Activated T-helper 17 cell treated with anti-CD3 and anti-CD28 coated beads, Interleukin-2, amount 50 U/mL, for 72 hours (primary cell): ENCODE results near the gene SH3BP1. TPM values are rescaled to one million over a fixed set of nuclear protein-coding genes. Genes with fewer than 3 reads are reported as not detected.
A peak's percentile ranks its signal among the peaks of the same experiment; 100 is the strongest.

ENCODE experiments used
- ATAC-seq: fragments of 150-1000 bp; cut with Tn5 transposase; replicated peaks from 2 replicates; pipeline ENCODE4 v1.10.0; 2021; ENCODE audit warnings: mild to moderate bottlenecking, moderate library complexity
- H3K27ac Mint-ChIP-seq: one replicate; pipeline ENCODE4 v1.8.0; 2022; ENCODE audit warnings: mixed read lengths
- H3K27me3 Mint-ChIP-seq: one replicate; pipeline ENCODE4 v1.8.0; 2022; ENCODE audit warnings: mixed read lengths
- H3K36me3 Mint-ChIP-seq: one replicate; pipeline ENCODE4 v1.8.0; 2022; ENCODE audit warnings: low read depth, mild to moderate bottlenecking, mixed read lengths
- H3K4me1 Mint-ChIP-seq: one replicate; pipeline ENCODE4 v1.8.0; 2022; ENCODE audit warnings: mixed read lengths
- H3K4me3 Mint-ChIP-seq: one replicate; pipeline ENCODE4 v1.8.0; 2022; ENCODE audit warnings: mild to moderate bottlenecking, mixed read lengths
- H3K9me3 Mint-ChIP-seq: one replicate; pipeline ENCODE4 v1.8.0; 2022; ENCODE audit warnings: mixed read lengths
- total RNA-seq, 2 donors: library from RNA; stranded (reverse); gene quantifications; one replicate each; pipeline ENCODE4 v1.2.3, GENCODE V29; 2022

The SH3BP1 gene
- total RNA-seq, 2 donors from 2014 or later: 118 to 132 TPM

GRCh38 chr22:37624876-37625275 is 14.6 kb upstream of the SH3BP1 start:
- Mint-ChIP-seq H3K27ac (peak overlapping the region; percentile 91), H3K9me3 (no peaks in the 10 kb centered on the region), H3K4me3 (peak overlapping the region; percentile 67), H3K4me1 (peaks cover 21% of the 10 kb centered on the region), H3K27me3 (no peaks in the 10 kb centered on the region), H3K36me3 (peaks cover 46% of the 10 kb centered on the region)
- no peak for ATAC-seq

- no peaks in the 10 kb centered on the region for H3K27me3 Mint-ChIP-seq
- H3K27ac Mint-ChIP-seq: peak overlapping the region; percentile 91
- H3K4me1 Mint-ChIP-seq: peaks cover 21% of the 10 kb centered on the region
- no peaks in the 10 kb centered on the region for H3K9me3 Mint-ChIP-seq
- H3K36me3 Mint-ChIP-seq: peaks cover 41% of the 10 kb centered on the region
- no peak for ATAC-seq
- peak overlapping the region; percentile 67 for H3K4me3 Mint-ChIP-seq
Observed at GRCh38 chr22:37625737-37626136, 13.7 kb upstream of the SH3BP1 start.

GRCh38 chr22:37626144-37626543 is 13.3 kb upstream of the SH3BP1 start:
- Mint-ChIP-seq H3K27ac (peak overlapping the region; percentile 91), H3K4me3 (peak overlapping the region; percentile 67), H3K36me3 (peaks cover 38% of the 10 kb centered on the region), H3K4me1 (peaks cover 21% of the 10 kb centered on the region), H3K27me3 (no peaks in the 10 kb centered on the region), H3K9me3 (no peaks in the 10 kb centered on the region)
- no peak for ATAC-seq

GRCh38 chr22:37626556-37627075 is 12.9 kb upstream of the SH3BP1 start:
- Mint-ChIP-seq H3K36me3 (peaks cover 38% of the 10 kb centered on the region), H3K27ac (peak overlapping the region; percentile 91), H3K4me1 (peaks cover 21% of the 10 kb centered on the region), H3K9me3 (no peaks in the 10 kb centered on the region), H3K4me3 (peak overlapping the region; percentile 67), H3K27me3 (no peaks in the 10 kb centered on the region)
- no peak for ATAC-seq

GRCh38 chr22:37627121-37627520 is 12.3 kb upstream of the SH3BP1 start:
- Mint-ChIP-seq H3K36me3 (peaks cover 41% of the 10 kb centered on the region), H3K4me1 (peaks cover 21% of the 10 kb centered on the region), H3K27me3 (no peaks in the 10 kb centered on the region), H3K9me3 (no peaks in the 10 kb centered on the region), H3K27ac (peak overlapping the region; percentile 91), H3K4me3 (peak overlapping the region; percentile 67)
- ATAC-seq: peak; percentile 6

GRCh38 chr22:37627545-37627944 is 11.9 kb upstream of the SH3BP1 start:
- Mint-ChIP-seq H3K27me3 (no peaks in the 10 kb centered on the region), H3K4me1 (peaks cover 21% of the 10 kb centered on the region), H3K9me3 (no peaks in the 10 kb centered on the region), H3K36me3 (peaks cover 38% of the 10 kb centered on the region), H3K4me3 (peak overlapping the region; percentile 67), H3K27ac (peak overlapping the region; percentile 91)
- ATAC-seq: peak; percentile 62

- Mint-ChIP-seq H3K27me3 (no peaks in the 10 kb centered on the region), H3K4me3 (no peak overlapping the region), H3K9me3 (no peaks in the 10 kb centered on the region), H3K27ac (peak overlapping the region; percentile 91), H3K36me3 (peaks cover 36% of the 10 kb centered on the region), H3K4me1 (peaks cover 24% of the 10 kb centered on the region)
- ATAC-seq: no peak
Observed at GRCh38 chr22:37628830-37629229, 10.6 kb upstream of the SH3BP1 start.

GRCh38 chr22:37629928-37630327 is 9.5 kb upstream of the SH3BP1 start:
- Mint-ChIP-seq H3K27me3 (no peaks in the 10 kb centered on the region), H3K36me3 (peaks cover 28% of the 10 kb centered on the region), H3K4me3 (no peak overlapping the region), H3K9me3 (no peaks in the 10 kb centered on the region), H3K4me1 (peaks cover 34% of the 10 kb centered on the region), H3K27ac (no peak overlapping the region)
- ATAC-seq: no peak

GRCh38 chr22:37630839-37631435 is 8.5 kb upstream of the SH3BP1 start:
- no peak overlapping the region for H3K4me3 Mint-ChIP-seq
- H3K36me3 Mint-ChIP-seq: peaks cover 18% of the 10 kb centered on the region
- peak overlapping the region; percentile 73 for H3K27ac Mint-ChIP-seq
- ATAC-seq: no peak
- H3K27me3 Mint-ChIP-seq: no peaks in the 10 kb centered on the region
- H3K4me1 Mint-ChIP-seq: peaks cover 27% of the 10 kb centered on the region
- no peaks in the 10 kb centered on the region for H3K9me3 Mint-ChIP-seq

GRCh38 chr22:37631448-37632173 is 7.9 kb upstream of the SH3BP1 start:
- no peaks in the 10 kb centered on the region for H3K9me3 Mint-ChIP-seq
- peak overlapping the region; percentile 43 for H3K4me3 Mint-ChIP-seq
- peaks cover 17% of the 10 kb centered on the region for H3K36me3 Mint-ChIP-seq
- ATAC-seq: no peak
- H3K27ac Mint-ChIP-seq: peak overlapping the region; percentile 73
- H3K4me1 Mint-ChIP-seq: peaks cover 29% of the 10 kb centered on the region
- H3K27me3 Mint-ChIP-seq: no peaks in the 10 kb centered on the region

- no peak for ATAC-seq
- Mint-ChIP-seq H3K9me3 (no peaks in the 10 kb centered on the region), H3K27me3 (no peaks in the 10 kb centered on the region), H3K36me3 (peaks cover 17% of the 10 kb centered on the region), H3K4me3 (peak overlapping the region; percentile 87), H3K4me1 (peaks cover 28% of the 10 kb centered on the region), H3K27ac (peak overlapping the region; percentile 95)
Observed at GRCh38 chr22:37632174-37633088, 7.0 kb upstream of the SH3BP1 start.

GRCh38 chr22:37633089-37633624 is 6.3 kb upstream of the SH3BP1 start:
- peak; percentile 58 for ATAC-seq
- H3K27me3 Mint-ChIP-seq: no peaks in the 10 kb centered on the region
- H3K27ac Mint-ChIP-seq: peak overlapping the region; percentile 95
- peaks cover 17% of the 10 kb centered on the region for H3K36me3 Mint-ChIP-seq
- peaks cover 28% of the 10 kb centered on the region for H3K4me1 Mint-ChIP-seq
- H3K9me3 Mint-ChIP-seq: no peaks in the 10 kb centered on the region
- peak overlapping the region; percentile 87 for H3K4me3 Mint-ChIP-seq

GRCh38 chr22:37633625-37634416 is 5.6 kb upstream of the SH3BP1 start:
- Mint-ChIP-seq H3K4me3 (peak overlapping the region; percentile 87), H3K36me3 (peaks cover 22% of the 10 kb centered on the region), H3K4me1 (peaks cover 33% of the 10 kb centered on the region), H3K27me3 (no peaks in the 10 kb centered on the region), H3K9me3 (no peaks in the 10 kb centered on the region), H3K27ac (peak overlapping the region; percentile 95)
- peak; percentile 80 for ATAC-seq
